K562 (cell line): ENCODE results near the gene CHEK2.

Experiments used
- CSDE1 ChIP-seq, 2 experiments: fragments of 450-650 bp; IDR thresholded peaks; 2 replicates each; pipeline ENCODE4 v1.6.1; 2016; ENCODE audit warnings: mild to moderate bottlenecking in 1 of 2
- EZH2 ChIP-seq: IDR thresholded peaks from 2 replicates; pipeline ENCODE4 v1.6.1; 2012; ENCODE audit warnings: low read depth, mild to moderate bottlenecking, inconsistent platforms, low read length, borderline replicate concordance
- NFIC ChIP-seq: fragments of 450-650 bp; IDR thresholded peaks from 2 replicates; pipeline ENCODE4 v1.6.1; 2017; ENCODE audit warnings: mild to moderate bottlenecking, inconsistent platforms
- PHF8 ChIP-seq: fragments of 200-600 bp; sonication (generic); IDR thresholded peaks from 2 replicates; pipeline ENCODE4 v1.6.1; 2012; ENCODE audit warnings: mixed run types, mild to moderate bottlenecking, inconsistent platforms, low read length, moderate library complexity, borderline replicate concordance
- POLR2A ChIP-seq: fragments of 450-650 bp; conservative IDR thresholded peaks from 2 replicates; pipeline ENCODE4 v1.6.1; 2016
- RREB1 ChIP-seq: fragments of 250-450 bp; sonication (Bioruptor Pico); IDR thresholded peaks from 2 replicates; pipeline ENCODE4 v1.4.0; 2020

DNA sequence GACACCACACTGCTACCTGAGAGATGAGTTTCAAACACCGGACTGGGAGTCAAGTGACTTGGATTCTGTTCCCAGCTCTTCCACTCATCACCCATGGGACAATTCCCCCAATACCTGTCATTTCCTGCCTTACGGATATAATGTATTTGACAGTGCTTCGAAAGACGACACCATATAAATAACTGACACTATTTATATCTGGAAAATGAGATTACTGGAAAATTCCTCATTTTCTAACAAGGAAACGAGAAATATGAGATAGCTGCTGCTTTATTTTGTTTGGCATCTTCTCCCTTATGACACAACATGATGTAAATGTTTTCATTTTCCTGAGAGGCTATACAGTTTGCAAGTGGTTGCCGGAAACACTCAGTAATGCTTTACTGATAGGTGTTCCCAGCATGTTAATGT, 8.9 kb upstream of the CHEK2 start:
- no peak for TF ChIP-seq CSDE1 (IDR thresholded peaks at IDR 0.05)
- no peak for TF ChIP-seq NFIC
- no peak for TF ChIP-seq RREB1
- TF ChIP-seq EZH2: no peak
- TF ChIP-seq PHF8: no peak
- no peak for TF ChIP-seq POLR2A
